GM19452 (cell line): ENCODE results near the gene FGF7.
"Not testable (repeated sequence)": the region's sequence is repeated elsewhere in the genome, so short reads cannot be mapped to it uniquely, and the experiment has no call there.

ENCODE experiments used
- ATAC-seq: cut with Tn5 transposase; IDR thresholded peaks from one replicate; pipeline ENCODE4 v1.9.1; 2021; ENCODE audit not compliant: unreplicated experiment

Gene FGF7

GRCh38 chr15:49492151-49492550 is 69.1 kb downstream of the FGF7 start:
- no peak for ATAC-seq

- ATAC-seq = no peak
These were observed 69.8 kb downstream of the FGF7 start for GRCh38 chr15:49492830-49493229.

- no peak for ATAC-seq
These were observed 71.8 kb downstream of the FGF7 start for GRCh38 chr15:49494842-49495241.

- ATAC-seq = no peak
These were observed 73.1 kb downstream of the FGF7 start for GRCh38 chr15:49495993-49496753.

- no peak for ATAC-seq
These were observed 78.5 kb downstream of the FGF7 start for GRCh38 chr15:49501586-49501985.

GRCh38 chr15:49506341-49506740 is 83.3 kb downstream of the FGF7 start:
- ATAC-seq = no peak

- no peak for ATAC-seq
These were observed 84.2 kb downstream of the FGF7 start for GRCh38 chr15:49507261-49507660.

GRCh38 chr15:49512739-49513138 is 89.7 kb downstream of the FGF7 start:
- not testable (repeated sequence) for ATAC-seq

- ATAC-seq = no peak
These were observed 98.8 kb downstream of the FGF7 start for GRCh38 chr15:49521802-49522201.

GRCh38 chr15:49528289-49528688 is 105.2 kb downstream of the FGF7 start:
- ATAC-seq = no peak

GRCh38 chr15:49530092-49530491 is 107.0 kb downstream of the FGF7 start:
- ATAC-seq = no peak
